Adipocyte (in vitro differentiated cells): ENCODE data around the gene KCMF1.

Experiments
- DNase-seq: peaks from one replicate; pipeline ENCODE4 v3.0.0-alpha.2; 2015; ENCODE audit warnings: low read depth
- H3K27me3 ChIP-seq: replicated peaks from 2 replicates; pipeline ENCODE4 v1.7.0; 2013; ENCODE audit warnings: mild to moderate bottlenecking, low read length, moderate library complexity; ENCODE audit not compliant: control insufficient read depth, insufficient read depth
- H3K36me3 ChIP-seq: 2 replicates; pipeline ENCODE4 v1.7.0; 2013; ENCODE audit warnings: low read length, mild to moderate bottlenecking, moderate library complexity; ENCODE audit not compliant: control insufficient read depth, insufficient read depth, severe bottlenecking
- H3K4me1 ChIP-seq: 2 replicates; pipeline ENCODE4 v1.7.0; 2013; ENCODE audit warnings: mild to moderate bottlenecking, low read length, moderate library complexity; ENCODE audit not compliant: control insufficient read depth, insufficient read depth
- H3K4me3 ChIP-seq: 2 replicates; pipeline ENCODE4 v1.7.0; 2013; ENCODE audit warnings: mild to moderate bottlenecking, low read length, moderate library complexity
- H3K9ac ChIP-seq: 2 replicates; pipeline ENCODE4 v1.7.0; 2013; ENCODE audit warnings: mild to moderate bottlenecking, low read length, moderate library complexity
- H3K9me3 ChIP-seq: 2 replicates; pipeline ENCODE4 v1.7.0; 2013; ENCODE audit warnings: mild to moderate bottlenecking, low read length, moderate library complexity; ENCODE audit not compliant: control insufficient read depth

Gene KCMF1

GRCh38 chr2:85071096-85071495, 100.1 kb downstream of the KCMF1 start:
- Histone ChIP-seq H3K36me3 (no peaks in the 10 kb centered on the region), H3K9ac (no peak overlapping the region), H3K4me3 (no peak overlapping the region), H3K9me3 (no peaks in the 10 kb centered on the region), H3K27me3 (no peaks in the 10 kb centered on the region), H3K4me1 (peaks cover 12% of the 10 kb centered on the region)
- no peak for DNase-seq

GRCh38 chr2:85073033-85073432, 102.1 kb downstream of the KCMF1 start:
- H3K4me3 ChIP-seq: no peak overlapping the region
- H3K9me3 ChIP-seq: no peaks in the 10 kb centered on the region
- no peak overlapping the region for H3K9ac ChIP-seq
- no peaks in the 10 kb centered on the region for H3K27me3 ChIP-seq
- H3K36me3 ChIP-seq: no peaks in the 10 kb centered on the region
- no peak for DNase-seq
- H3K4me1 ChIP-seq: no peaks in the 10 kb centered on the region

- no peak for DNase-seq
- Histone ChIP-seq H3K9me3 (peaks cover 6% of the 10 kb centered on the region), H3K36me3 (no peaks in the 10 kb centered on the region), H3K9ac (no peak overlapping the region), H3K27me3 (peaks cover 6% of the 10 kb centered on the region), H3K4me1 (no peaks in the 10 kb centered on the region), H3K4me3 (no peak overlapping the region)
Observed at GRCh38 chr2:85076618-85077274, 105.8 kb downstream of the KCMF1 start.

GRCh38 chr2:85077859-85078419, 107.0 kb downstream of the KCMF1 start:
- peaks cover 16% of the 10 kb centered on the region for H3K9me3 ChIP-seq
- no peak overlapping the region for H3K9ac ChIP-seq
- H3K4me3 ChIP-seq: no peak overlapping the region
- no peaks in the 10 kb centered on the region for H3K4me1 ChIP-seq
- DNase-seq: no peak
- H3K36me3 ChIP-seq: no peaks in the 10 kb centered on the region
- peaks cover 10% of the 10 kb centered on the region for H3K27me3 ChIP-seq

- Histone ChIP-seq H3K4me3 (no peak overlapping the region), H3K4me1 (no peaks in the 10 kb centered on the region), H3K9ac (no peak overlapping the region), H3K36me3 (no peaks in the 10 kb centered on the region), H3K9me3 (peaks cover 16% of the 10 kb centered on the region), H3K27me3 (peaks cover 16% of the 10 kb centered on the region)
- DNase-seq: no peak
Observed at GRCh38 chr2:85078536-85078935, 107.6 kb downstream of the KCMF1 start.

- H3K36me3 ChIP-seq: no peaks in the 10 kb centered on the region
- H3K9me3 ChIP-seq: peaks cover 16% of the 10 kb centered on the region
- peaks cover 25% of the 10 kb centered on the region for H3K27me3 ChIP-seq
- no peak overlapping the region for H3K9ac ChIP-seq
- H3K4me3 ChIP-seq: no peak overlapping the region
- no peaks in the 10 kb centered on the region for H3K4me1 ChIP-seq
- no peak for DNase-seq
Observed at GRCh38 chr2:85083092-85083491, 112.1 kb downstream of the KCMF1 start.

- Histone ChIP-seq H3K27me3 (peaks cover 30% of the 10 kb centered on the region), H3K4me3 (no peak overlapping the region), H3K4me1 (no peaks in the 10 kb centered on the region), H3K36me3 (no peaks in the 10 kb centered on the region), H3K9me3 (peaks cover 16% of the 10 kb centered on the region), H3K9ac (no peak overlapping the region)
- no peak for DNase-seq
Observed at GRCh38 chr2:85085563-85085962, 114.6 kb downstream of the KCMF1 start.

- Histone ChIP-seq H3K36me3 (no peaks in the 10 kb centered on the region), H3K4me3 (no peak overlapping the region), H3K4me1 (no peaks in the 10 kb centered on the region), H3K9ac (no peak overlapping the region), H3K9me3 (peaks cover 2% of the 10 kb centered on the region), H3K27me3 (peaks cover 29% of the 10 kb centered on the region)
- DNase-seq: no peak
Observed at GRCh38 chr2:85087541-85087940, 116.6 kb downstream of the KCMF1 start.

- Histone ChIP-seq H3K9ac (no peak overlapping the region), H3K27me3 (peaks cover 20% of the 10 kb centered on the region), H3K9me3 (no peaks in the 10 kb centered on the region), H3K4me3 (no peak overlapping the region), H3K36me3 (no peaks in the 10 kb centered on the region), H3K4me1 (no peaks in the 10 kb centered on the region)
- DNase-seq: no peak
Observed at GRCh38 chr2:85088921-85089320, 118.0 kb downstream of the KCMF1 start.

- no peak for DNase-seq
- Histone ChIP-seq H3K27me3 (peaks cover 20% of the 10 kb centered on the region), H3K9ac (no peak overlapping the region), H3K4me1 (no peaks in the 10 kb centered on the region), H3K36me3 (no peaks in the 10 kb centered on the region), H3K4me3 (no peak overlapping the region), H3K9me3 (no peaks in the 10 kb centered on the region)
Observed at GRCh38 chr2:85089585-85089984, 118.6 kb downstream of the KCMF1 start.

GRCh38 chr2:85091838-85092237, 120.9 kb downstream of the KCMF1 start:
- H3K9ac ChIP-seq: no peak overlapping the region
- no peak for DNase-seq
- no peaks in the 10 kb centered on the region for H3K4me1 ChIP-seq
- H3K36me3 ChIP-seq: no peaks in the 10 kb centered on the region
- H3K9me3 ChIP-seq: no peaks in the 10 kb centered on the region
- H3K4me3 ChIP-seq: no peak overlapping the region
- peaks cover 11% of the 10 kb centered on the region for H3K27me3 ChIP-seq

- Histone ChIP-seq H3K27me3 (no peaks in the 10 kb centered on the region), H3K36me3 (no peaks in the 10 kb centered on the region), H3K9me3 (no peaks in the 10 kb centered on the region), H3K4me1 (no peaks in the 10 kb centered on the region), H3K9ac (no peak overlapping the region), H3K4me3 (no peak overlapping the region)
- no peak for DNase-seq
Observed at GRCh38 chr2:85095094-85095493, 124.1 kb downstream of the KCMF1 start.
